Measurements from ENCODE around the gene ADAMTS17.

ADAMTS17 gene

DNA sequence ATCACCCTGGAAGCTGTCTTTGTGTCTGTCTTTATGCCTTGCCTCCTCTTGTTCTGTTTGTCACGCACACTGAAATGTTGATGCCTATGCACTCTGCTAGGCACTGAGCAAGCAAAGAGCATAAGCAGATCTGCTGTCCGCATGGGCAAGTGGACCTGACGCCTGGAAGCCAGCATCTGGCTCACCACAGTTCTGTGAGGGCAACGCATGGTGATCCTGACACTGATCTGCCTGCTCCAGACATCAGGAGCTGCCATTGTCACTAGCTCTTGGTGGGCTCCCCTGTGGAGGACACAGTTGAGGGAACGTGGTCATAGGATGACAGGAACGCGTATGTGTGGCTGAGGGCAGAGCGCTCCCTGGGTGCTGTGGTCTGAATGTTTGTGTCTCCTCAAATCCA is 234.6 kb downstream of the ADAMTS17 start:
- peak overlapping the region in 1 of 2 donors; percentile 21 for H3K27ac ChIP-seq
- H3K4me3 ChIP-seq: no peak overlapping the region
- DNase-seq (ENCODE audit: low spot score): no peak
- TF ChIP-seq, protein P1, sequence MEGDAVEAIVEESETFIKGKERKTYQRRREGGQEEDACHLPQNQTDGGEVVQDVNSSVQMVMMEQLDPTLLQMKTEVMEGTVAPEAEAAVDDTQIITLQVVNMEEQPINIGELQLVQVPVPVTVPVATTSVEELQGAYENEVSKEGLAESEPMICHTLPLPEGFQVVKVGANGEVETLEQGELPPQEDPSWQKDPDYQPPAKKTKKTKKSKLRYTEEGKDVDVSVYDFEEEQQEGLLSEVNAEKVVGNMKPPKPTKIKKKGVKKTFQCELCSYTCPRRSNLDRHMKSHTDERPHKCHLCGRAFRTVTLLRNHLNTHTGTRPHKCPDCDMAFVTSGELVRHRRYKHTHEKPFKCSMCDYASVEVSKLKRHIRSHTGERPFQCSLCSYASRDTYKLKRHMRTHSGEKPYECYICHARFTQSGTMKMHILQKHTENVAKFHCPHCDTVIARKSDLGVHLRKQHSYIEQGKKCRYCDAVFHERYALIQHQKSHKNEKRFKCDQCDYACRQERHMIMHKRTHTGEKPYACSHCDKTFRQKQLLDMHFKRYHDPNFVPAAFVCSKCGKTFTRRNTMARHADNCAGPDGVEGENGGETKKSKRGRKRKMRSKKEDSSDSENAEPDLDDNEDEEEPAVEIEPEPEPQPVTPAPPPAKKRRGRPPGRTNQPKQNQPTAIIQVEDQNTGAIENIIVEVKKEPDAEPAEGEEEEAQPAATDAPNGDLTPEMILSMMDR (IDR thresholded peaks at IDR 0.05): no peak

DNA sequence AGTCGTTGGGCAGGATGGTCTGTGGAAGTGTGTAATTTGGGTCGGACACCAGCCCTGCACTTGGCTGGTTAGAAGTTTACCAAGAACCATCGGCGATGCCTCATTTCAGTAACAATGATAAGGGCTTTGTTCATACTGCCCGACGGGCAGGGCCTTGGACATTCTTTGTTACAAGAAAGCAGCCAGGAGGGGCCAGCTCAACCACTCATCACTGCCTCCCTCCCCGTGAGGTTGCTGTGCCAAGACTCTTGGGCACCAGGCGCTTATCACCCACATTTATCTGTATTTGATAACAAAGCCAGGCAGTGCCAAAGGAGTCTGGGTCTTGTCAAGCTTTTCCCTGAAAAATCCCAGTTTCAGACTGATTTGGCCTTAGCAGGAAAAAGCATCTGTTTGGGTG is 235.0 kb downstream of the ADAMTS17 start:
- no peak overlapping the region for H3K4me3 ChIP-seq
- peak overlapping the region; percentile 21 to 28 for H3K27ac ChIP-seq
- TF ChIP-seq, protein P1 (IDR thresholded peaks at IDR 0.05): no peak
- no peak for DNase-seq (ENCODE audit: low spot score)

DNA sequence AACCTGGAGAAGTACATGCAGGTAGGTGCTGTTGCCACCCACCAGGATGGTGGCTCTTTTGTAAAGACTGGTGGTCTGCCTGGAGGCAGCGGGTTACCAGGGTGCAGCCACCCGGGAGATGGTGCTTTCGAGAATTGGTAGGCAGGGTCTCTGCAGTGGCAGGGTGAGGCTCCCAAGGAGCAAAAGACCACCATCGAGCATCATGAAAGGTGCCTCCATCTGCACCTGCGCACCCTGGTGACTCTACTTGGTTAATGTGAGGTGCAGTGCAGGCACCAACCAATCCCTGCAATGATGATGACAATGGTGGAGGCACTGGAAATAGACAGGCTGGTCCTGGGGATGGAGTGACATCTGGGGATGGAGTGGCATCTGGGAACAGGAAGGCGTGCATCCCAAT is 236.7 kb downstream of the ADAMTS17 start:
- Histone ChIP-seq H3K27ac (no peak overlapping the region), H3K4me3 (no peak overlapping the region)
- TF ChIP-seq, protein P1 (IDR thresholded peaks at IDR 0.05): no peak
- DNase-seq (ENCODE audit: low spot score): no peak

DNA sequence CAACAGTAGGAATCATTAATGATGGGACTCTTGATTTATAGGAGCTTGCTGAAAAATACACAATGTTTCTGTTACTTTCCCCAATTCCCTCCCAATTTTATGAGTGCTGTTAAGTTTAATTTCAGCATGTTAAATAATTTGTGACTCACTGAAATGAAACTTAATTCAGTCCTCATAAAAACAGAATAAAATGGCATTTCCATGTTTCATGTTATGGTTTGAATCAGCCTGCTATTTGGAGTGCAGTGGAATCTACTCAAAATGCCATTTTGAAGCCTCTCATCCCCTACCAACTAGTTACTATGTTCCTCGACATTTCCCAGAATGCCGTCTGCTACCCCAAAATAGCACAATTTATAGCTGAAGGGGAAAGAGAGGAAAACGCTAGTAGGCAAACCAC is 237.5 kb downstream of the ADAMTS17 start:
- H3K27ac ChIP-seq: no peak overlapping the region
- TF ChIP-seq, protein P1 (IDR thresholded peaks at IDR 0.05): no peak
- H3K4me3 ChIP-seq: no peak overlapping the region
- no peak for DNase-seq (ENCODE audit: low spot score)

DNA sequence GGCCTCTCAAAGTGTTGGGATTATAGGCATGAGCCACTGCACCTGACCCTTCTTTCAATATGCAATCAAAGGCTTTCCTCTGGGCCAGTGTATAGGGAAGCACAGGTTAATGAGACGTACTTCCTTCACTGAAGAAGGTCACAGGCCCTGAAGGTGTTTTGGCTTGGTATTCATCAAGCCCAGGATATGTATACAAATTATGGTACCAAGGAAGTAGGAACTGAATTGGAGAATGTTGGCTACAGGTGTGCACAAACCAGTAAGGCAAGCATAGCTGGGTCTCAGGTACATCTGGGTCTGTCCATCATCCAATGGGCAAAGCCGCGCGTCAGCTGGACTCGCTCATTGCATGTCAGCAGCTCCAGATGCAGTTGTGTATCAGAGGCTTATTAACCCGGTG is 237.9 kb downstream of the ADAMTS17 start:
- DNase-seq (ENCODE audit: low spot score): no peak
- TF ChIP-seq, protein P1 (IDR thresholded peaks at IDR 0.05): no peak
- Histone ChIP-seq H3K4me3 (no peak overlapping the region), H3K27ac (no peak overlapping the region)

DNA sequence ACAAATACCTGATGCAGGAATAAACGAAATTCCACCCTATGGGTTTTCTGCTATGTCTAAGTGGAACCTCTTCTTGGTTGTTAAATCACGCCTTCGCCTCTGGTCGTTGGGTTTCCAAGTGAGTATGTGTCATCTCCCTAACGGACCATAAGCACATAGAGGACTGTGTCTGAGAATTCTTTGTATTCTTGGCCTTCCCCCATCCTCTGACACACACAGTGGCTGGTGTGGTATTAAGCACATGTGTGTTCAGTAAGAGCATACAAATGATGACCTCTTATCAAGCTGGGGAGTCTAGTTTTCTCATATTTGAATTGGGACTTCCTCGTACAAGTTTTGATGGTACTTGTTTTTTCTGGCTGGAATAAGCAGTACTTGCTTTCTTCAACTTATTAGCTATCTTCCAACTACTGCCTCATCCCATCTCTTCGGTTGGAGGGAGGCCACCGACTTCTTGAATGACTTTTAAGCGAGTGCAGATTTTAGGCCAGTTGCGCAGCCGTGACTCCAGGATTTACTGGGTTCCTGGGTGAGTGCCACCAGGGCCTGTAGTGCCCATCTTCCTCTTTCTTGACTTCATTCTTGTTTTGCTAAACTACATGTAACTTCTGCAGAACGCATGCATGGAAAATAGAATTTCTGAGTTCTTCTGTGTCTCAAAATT is 240.2 kb downstream of the ADAMTS17 start:
- peak; percentile 70 for DNase-seq (ENCODE audit: low spot score)
- no peak overlapping the region for H3K4me3 ChIP-seq
- peak overlapping the region; percentile 32 to 68 for H3K27ac ChIP-seq
- TF ChIP-seq, protein P1 (IDR thresholded peaks at IDR 0.05): no peak

DNA sequence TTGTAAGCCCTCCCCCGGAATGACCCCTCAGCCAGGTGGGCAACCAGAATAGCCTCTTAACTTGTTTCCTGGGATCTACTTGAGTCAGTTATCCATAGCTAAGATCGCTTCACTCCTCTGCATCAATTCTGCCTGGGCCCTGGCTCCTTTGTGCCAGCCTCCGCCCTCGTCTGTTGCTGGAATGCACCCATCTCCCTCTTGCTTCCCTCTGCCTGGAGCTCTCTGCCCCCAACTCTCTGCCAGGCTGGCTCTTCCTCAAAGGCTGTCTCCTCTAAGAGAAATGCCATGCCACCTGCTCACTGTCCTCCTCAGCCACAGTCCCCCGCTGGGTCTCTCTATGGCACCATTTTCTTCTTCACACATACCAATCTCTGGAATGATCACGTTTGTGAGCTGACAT is 240.8 kb downstream of the ADAMTS17 start:
- DNase-seq (ENCODE audit: low spot score): peak; percentile 68
- TF ChIP-seq, protein P1 (IDR thresholded peaks at IDR 0.05): no peak
- Histone ChIP-seq H3K4me3 (no peak overlapping the region), H3K27ac (peak overlapping the region; percentile 32 to 68)
